Adrenal gland (tissue), 5 donors: ENCODE results near the gene GMFB.
A peak's percentile ranks its signal among the peaks of the same experiment; 100 is the strongest.

Source experiments
- POLR2A ChIP-seq, 2 donors: fragments of 450-650 bp; IDR thresholded peaks; one replicate each; pipeline ENCODE4 v1.6.1; 2017; ENCODE audit warnings: antibody characterized with exemption in 2 of 2, mild to moderate bottlenecking in 2 of 2, moderate library complexity in 1 of 2
- TF ChIP-seq, protein P1 (sequence below), 6 experiments: fragments of 450-650 bp in 4 of 6; fragments of 200-600 bp in 2 of 6; sonication (generic) in 1 of 6; IDR thresholded peaks; 1 replicate in 5 of 6; 2 replicates in 1 of 6; pipeline versions ENCODE4 v1.5.1 to v1.8.0; 2016 to 2021; ENCODE audit warnings: antibody characterized with exemption in 6 of 6, mild to moderate bottlenecking in 2 of 6, moderate library complexity in 1 of 6
- donor health status: DM: no; HTN: no; CAD: no.

DNA sequence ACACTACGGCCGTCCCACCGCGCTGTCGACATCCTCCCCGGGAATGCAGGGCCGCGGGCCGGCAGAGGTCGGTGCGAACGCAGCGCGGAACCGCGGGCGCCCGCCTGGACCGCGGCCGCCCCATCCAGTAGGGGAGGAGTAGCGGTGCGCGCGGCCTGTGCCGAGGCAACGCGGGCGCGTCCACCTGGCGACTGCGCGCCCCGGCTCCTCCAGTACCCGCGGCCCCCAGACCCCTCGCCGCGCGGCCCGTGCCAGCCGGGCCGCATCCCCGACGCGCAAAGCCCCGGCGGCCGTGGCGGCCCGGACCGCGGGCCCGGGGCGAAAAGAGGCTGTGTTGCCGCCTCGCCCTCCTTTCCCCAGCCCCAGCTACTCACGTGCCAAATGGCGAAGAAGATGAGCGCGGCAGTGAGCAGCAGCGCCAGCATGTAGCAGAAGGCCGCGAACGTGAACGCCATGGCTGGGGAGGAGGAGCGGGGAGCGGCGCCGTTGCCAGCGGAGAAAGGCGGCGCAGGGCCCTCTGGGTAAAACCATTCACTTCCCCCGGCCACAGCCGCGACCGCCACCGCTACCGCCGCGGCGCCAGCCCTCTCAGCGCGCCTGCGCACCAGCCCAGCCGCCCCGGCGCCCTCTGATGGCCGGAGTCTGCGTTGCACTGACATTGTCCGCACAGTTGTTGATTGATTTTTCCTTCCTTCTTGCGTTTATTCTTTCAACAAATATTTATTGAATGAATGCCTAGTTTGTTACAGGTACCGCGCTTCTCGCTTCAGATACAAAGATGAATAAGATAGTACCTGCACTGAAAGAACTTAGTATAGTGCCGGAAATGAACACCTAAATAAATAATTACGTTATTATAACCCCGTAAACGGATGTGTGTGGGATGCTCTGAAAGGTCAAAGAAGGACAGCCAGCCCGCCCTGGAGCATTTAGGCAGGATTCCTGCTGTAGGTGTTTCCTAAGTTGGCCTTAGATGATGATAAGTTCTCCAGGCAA is 47.6 kb downstream of the GMFB start, which contains the start of gene CNIH1:
- TF ChIP-seq, protein P1, sequence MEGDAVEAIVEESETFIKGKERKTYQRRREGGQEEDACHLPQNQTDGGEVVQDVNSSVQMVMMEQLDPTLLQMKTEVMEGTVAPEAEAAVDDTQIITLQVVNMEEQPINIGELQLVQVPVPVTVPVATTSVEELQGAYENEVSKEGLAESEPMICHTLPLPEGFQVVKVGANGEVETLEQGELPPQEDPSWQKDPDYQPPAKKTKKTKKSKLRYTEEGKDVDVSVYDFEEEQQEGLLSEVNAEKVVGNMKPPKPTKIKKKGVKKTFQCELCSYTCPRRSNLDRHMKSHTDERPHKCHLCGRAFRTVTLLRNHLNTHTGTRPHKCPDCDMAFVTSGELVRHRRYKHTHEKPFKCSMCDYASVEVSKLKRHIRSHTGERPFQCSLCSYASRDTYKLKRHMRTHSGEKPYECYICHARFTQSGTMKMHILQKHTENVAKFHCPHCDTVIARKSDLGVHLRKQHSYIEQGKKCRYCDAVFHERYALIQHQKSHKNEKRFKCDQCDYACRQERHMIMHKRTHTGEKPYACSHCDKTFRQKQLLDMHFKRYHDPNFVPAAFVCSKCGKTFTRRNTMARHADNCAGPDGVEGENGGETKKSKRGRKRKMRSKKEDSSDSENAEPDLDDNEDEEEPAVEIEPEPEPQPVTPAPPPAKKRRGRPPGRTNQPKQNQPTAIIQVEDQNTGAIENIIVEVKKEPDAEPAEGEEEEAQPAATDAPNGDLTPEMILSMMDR (IDR thresholded peaks at IDR 0.05) = peak; percentile 71 to 95 (median 90)
- TF ChIP-seq POLR2A (IDR thresholded peaks at IDR 0.05) = peak; percentile 30 to 65
